GM18858 (cell line): Measurements from ENCODE around the gene PLSCR4.

Experiments used
- ATAC-seq: cut with Tn5 transposase; IDR thresholded peaks from one replicate; pipeline ENCODE4 v1.9.1; 2021; ENCODE audit not compliant: unreplicated experiment

PLSCR4 gene

GRCh38 chr3:146196789-146197188 lies 54.1 kb downstream of the PLSCR4 start:
- no peak for ATAC-seq

DNA sequence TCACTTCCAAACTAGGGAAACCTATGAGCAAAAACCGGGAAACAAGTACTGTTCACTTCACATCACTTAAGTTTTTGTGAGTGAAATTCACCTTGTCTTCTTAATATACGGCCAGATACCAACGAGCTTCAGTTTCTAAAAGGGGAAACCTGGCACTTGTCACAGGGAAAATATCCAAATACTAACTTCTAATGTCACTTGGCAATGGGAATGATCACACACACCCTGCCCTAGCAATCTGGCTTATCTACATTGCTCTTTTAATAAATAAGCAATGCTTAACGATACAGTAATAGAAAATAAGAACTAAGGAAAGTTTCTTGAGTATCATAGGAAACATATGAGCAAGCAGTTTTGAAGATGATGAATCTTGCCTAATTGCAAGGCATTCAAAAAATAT lies 55.3 kb downstream of the PLSCR4 start:
- no peak for ATAC-seq

DNA sequence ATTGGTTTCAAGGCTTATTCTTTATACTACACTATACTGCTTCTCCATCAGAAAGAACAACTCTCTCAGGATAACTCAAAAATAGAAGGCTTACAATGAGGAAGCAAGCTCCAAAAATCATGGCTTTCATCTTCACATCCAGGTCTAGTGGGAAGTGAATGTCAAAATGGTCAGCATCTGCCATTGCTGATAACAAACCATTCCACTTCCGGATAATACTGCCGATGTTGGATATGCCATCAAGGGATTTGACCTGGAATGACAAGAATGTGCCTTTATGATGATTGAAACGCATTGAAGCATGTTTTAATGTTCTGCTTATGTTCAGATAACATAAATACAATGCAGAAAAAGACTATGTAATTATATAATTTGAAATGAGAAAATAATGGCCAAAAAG lies 55.9 kb downstream of the PLSCR4 start:
- no peak for ATAC-seq

- no peak for ATAC-seq
Observed at GRCh38 chr3:146191051-146191450, 59.9 kb downstream of the PLSCR4 start.

GRCh38 chr3:146189519-146190173 lies 61.3 kb downstream of the PLSCR4 start:
- peak; percentile 96 for ATAC-seq

GRCh38 chr3:146187334-146187950 lies 63.5 kb downstream of the PLSCR4 start:
- ATAC-seq, result no peak

DNA sequence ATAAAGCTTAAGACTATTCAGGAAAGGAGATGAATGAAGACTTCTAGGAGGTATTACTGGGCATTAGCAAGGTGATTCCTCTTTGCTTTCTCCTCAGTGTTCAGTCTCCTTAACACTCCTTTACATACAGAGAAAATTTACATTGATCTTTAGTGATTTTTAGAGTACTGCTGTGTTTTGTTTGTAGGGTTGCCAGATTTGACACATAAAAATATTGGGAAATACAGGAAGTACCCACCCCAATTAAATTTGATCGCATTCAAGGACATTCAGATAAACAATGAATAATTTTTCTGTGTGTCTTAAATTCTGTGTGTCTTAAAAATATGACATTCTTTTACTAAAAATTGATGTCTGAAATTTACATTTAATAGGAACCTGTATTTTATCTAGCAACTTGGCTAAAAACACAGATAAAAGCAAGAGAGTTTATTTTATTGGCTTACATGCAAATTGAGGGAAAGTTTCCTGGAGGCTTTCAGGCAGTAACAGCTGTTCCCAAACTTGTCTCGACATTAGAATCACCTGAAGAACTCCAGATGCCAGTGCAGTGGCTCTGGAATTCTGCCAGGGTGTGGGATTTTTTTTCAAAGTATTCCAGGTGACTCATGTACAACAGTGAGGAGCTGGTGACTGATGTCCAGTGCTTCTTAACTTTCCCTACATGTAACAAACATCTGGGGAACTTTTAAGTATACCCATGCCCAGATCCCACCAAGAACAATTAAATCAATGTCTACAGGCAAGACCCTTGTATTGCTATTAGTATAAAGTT lies 66.5 kb downstream of the PLSCR4 start:
- no peak for ATAC-seq

DNA sequence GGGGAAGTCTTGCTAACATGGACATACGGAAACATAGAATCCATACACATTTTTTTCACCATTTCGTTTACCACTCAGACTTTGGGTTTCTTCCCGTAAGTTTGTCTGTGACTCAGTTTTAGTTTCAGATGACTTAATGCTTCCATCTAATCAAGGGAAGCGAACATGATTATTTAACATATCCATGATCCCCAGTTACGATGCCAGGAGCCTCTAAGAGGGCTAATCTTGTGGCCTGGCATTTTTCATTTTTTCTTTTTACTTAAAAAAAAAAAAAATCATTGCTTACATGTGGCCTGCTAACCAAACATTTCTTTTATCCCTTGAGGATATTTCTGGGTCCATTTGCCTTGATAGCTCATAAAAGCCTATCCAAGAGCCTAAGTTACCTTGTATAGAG lies 69.7 kb downstream of the PLSCR4 start:
- ATAC-seq, result no peak

DNA sequence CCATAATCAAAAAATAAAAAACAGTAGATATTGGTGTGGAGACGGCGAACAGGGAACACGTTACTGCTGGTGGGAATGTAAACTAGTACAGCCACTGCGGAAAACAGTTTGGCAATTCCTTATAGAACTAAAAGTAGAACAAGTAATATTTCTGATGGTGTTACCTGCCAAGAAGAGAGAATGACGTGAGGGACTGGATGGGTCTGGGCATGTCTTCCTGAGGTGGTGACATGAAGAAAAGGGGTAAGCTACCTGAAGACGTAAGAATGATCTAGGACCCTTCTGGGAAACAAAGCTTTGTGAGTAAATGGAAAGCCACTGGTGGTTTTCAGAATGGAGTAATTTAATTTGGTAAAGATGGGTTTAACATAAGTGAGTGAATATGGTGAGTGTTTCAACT lies 70.5 kb downstream of the PLSCR4 start:
- no peak for ATAC-seq

DNA sequence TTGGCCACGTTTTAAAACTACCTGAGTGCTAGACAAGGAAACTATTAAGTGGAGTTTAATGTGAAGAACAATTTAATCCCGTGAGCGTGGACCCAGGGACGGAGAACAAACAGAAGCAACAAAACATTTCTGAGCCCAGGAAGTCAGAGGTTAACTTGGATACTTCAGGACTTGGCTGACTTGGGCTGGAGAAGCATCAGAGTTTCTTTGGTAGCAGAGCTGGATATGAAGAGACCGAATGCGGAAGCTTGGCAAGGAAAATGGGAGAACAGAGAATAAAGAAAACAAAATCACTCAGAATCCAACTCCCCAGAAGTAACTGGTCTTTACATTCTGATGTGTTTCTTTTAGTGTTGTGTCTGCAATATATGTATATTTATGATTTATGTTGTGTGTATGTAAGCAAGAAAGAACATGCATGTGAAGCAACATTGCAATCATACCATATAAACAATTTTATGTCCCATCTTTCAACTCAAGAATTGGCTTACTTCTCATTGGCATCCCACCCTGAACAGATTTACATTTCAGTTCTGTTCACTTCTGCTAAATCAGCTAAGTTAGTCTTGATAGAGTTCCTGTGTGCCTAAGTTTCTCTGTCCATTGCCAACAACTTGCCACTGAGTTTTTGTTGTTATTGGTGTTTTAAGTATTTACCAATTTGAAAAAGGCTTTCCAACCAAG lies 72.8 kb downstream of the PLSCR4 start:
- ATAC-seq, result no peak

- no peak for ATAC-seq
Observed at GRCh38 chr3:146177519-146177918, 73.4 kb downstream of the PLSCR4 start.

DNA sequence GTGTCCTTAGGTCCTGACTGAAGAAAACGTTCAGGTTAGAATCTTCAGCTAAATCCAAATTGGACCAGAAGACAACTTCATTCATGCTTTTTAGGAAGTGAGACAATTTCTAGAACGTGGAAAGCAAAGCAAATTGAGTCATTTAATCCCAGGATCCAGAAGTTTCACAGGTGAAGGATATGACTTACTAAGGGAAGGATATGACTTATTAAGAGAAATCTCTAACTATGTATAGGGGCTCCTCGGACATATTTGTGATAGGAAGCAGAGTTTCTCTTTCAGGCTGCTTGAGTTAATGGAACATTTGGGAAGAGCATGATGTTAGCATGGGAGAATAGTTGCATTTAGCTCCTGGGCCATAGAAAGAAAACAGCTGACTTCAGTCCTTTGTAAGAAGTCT lies 73.8 kb downstream of the PLSCR4 start:
- ATAC-seq, result no peak

- ATAC-seq, result no peak
Observed at GRCh38 chr3:146172586-146172985, 78.3 kb downstream of the PLSCR4 start.

GRCh38 chr3:146170591-146170990 lies 80.3 kb downstream of the PLSCR4 start:
- ATAC-seq, result no peak

GRCh38 chr3:146169891-146170290 lies 81.0 kb downstream of the PLSCR4 start:
- no peak for ATAC-seq

DNA sequence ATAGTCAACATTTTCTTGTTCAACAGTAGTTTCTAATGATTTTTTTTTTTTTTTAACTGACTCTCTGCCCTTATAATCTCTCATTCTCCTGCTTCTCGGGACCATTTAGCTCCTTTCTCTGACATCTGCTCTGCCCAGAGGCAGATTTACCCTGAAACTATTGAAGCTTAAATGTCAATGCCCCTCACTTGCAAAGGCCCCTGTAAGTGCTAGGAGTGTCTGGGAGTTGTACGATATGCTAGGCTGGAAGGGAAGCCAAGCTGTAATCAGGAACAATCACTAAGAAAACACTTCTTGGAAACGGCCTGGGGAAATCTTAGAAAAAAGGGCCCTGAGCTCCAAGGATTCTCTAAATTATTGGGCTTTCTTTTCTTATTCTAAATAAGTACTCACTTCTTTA lies 84.1 kb downstream of the PLSCR4 start:
- ATAC-seq, result no peak

GRCh38 chr3:146166415-146166821 lies 84.5 kb downstream of the PLSCR4 start:
- ATAC-seq, result no peak

GRCh38 chr3:146165877-146166276 lies 85.0 kb downstream of the PLSCR4 start:
- ATAC-seq, result no peak

GRCh38 chr3:146164971-146165769 lies 85.7 kb downstream of the PLSCR4 start:
- no peak for ATAC-seq

DNA sequence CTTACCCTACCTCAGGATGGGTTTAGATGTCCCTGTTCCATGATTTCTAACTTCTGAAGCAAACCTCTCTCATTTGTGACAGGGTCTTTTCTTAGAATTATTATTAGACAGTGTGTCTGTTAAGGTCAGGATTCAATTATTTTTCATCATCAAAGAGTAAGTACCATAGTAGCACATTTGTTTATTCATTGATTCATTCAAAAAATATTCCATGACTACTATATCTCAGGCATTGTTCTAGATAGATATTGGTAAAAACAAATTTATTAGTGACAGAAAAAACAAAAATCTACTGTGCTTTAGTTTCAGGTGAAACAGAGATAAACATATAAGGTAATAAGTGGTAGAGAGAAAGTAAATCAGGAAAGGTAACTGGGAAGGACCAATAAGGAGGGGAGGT lies 86.4 kb downstream of the PLSCR4 start:
- ATAC-seq, result no peak

DNA sequence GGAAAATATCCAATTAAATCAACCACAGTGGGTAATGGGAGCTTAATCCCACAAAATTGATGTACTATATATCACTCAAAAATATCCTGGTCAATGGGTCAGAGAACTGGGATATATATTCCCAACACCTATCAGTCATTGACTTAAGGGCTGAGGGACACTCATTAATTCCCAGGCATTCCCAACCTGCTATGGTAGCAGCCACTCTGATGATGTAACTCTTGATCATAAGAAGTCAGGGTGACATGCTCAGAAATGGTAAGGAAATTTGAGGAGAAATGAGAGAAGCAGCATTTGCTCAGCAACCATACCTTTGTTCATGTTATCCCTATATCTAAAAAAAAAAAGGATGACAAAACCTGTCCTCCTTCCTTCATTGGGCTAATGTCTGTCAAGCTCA lies 86.8 kb downstream of the PLSCR4 start:
- no peak for ATAC-seq
